ENCODE measurements around the gene ABCB10.

ABCB10 gene

GRCh38 chr1:229466887-229467286, 91.6 kb downstream of the ABCB10 start:
- no peak for FAIRE-seq

Data from A204.1 (cell line).